OCI-LY7 (cell line): ENCODE results near the gene AP1G2. TPM values are rescaled to one million over a fixed set of nuclear protein-coding genes. Genes with fewer than 3 reads are reported as not detected.

Source experiments
- BruUV-seq: library from RNA; stranded (reverse); fragments of 400-500 nt; replicated peaks from 2 replicates; lab custom pipeline; 2021; lab: Mats Ljungman, UMichigan
- CTCF ChIA-PET: fragments of 300-600 bp; sonication (Branson Sonifier 250); formaldehyde crosslinking; loops from one replicate; lab custom pipeline; 2022; ENCODE audit warnings: antibody characterized with exemption; ENCODE audit not compliant: unreplicated experiment; lab: Charles Lee
- POLR2A ChIA-PET: fragments of 300-600 bp; sonication (Branson Sonifier 250); formaldehyde crosslinking; loops from one replicate; lab custom pipeline; 2022; ENCODE audit warnings: antibody characterized with exemption; lab: Charles Lee
- DNase-seq: peaks from one replicate; pipeline ENCODE4 v3.0.0-alpha.2; 2015; ENCODE audit warnings: low spot score
- H2AFZ ChIP-seq: fragments of 200-600 bp; sonication (generic), shearing (Covaris generic); 2 replicates; pipeline ENCODE4 v1.6.1; 2014; ENCODE audit warnings: mild to moderate bottlenecking, antibody characterized with exemption, low read length, moderate library complexity
- H3K27ac ChIP-seq: fragments of 200-600 bp; sonication (generic); 2 replicates; pipeline ENCODE4 v1.5.1; 2014; ENCODE audit warnings: mixed run types, low read depth, mild to moderate bottlenecking, moderate library complexity, low read length, inconsistent platforms; ENCODE audit not compliant: poor library complexity, severe bottlenecking
- H3K36me3 ChIP-seq: fragments of 200-600 bp; sonication (generic); 2 replicates; pipeline ENCODE4 v1.6.1; 2014; ENCODE audit warnings: mild to moderate bottlenecking, antibody characterized with exemption, low read length, moderate library complexity, mixed read lengths; ENCODE audit not compliant: insufficient read depth
- H3K4me1 ChIP-seq: fragments of 200-600 bp; sonication (generic); 2 replicates; pipeline ENCODE4 v1.5.1; 2014; ENCODE audit warnings: mild to moderate bottlenecking, low read length; ENCODE audit not compliant: insufficient read depth, poor library complexity, severe bottlenecking
- H3K4me2 ChIP-seq: fragments of 200-600 bp; sonication (generic); 2 replicates; pipeline ENCODE4 v1.6.1; 2014; ENCODE audit warnings: mild to moderate bottlenecking, low read length
- H3K4me3 ChIP-seq: fragments of 200-600 bp; sonication (generic); 2 replicates; pipeline ENCODE4 v1.5.1; 2014; ENCODE audit warnings: mild to moderate bottlenecking, low read depth, low read length; ENCODE audit not compliant: poor library complexity, severe bottlenecking
- H3K79me2 ChIP-seq: fragments of 200-600 bp; sonication (generic); 2 replicates; pipeline ENCODE4 v1.6.1; 2016; ENCODE audit warnings: low read depth, mild to moderate bottlenecking, low read length, moderate library complexity, mixed read lengths; ENCODE audit not compliant: insufficient read depth
- H3K9me2 ChIP-seq: fragments of 200-600 bp; sonication (generic); 2 replicates; pipeline ENCODE4 v1.6.1; 2016; ENCODE audit warnings: mild to moderate bottlenecking, low read length, mixed read lengths; ENCODE audit not compliant: insufficient read depth
- H3K9me3 ChIP-seq: fragments of 200-600 bp; sonication (generic); 2 replicates; pipeline ENCODE4 v1.6.1; 2014; ENCODE audit warnings: mild to moderate bottlenecking, mixed run types, low read length, mixed read lengths
- H4K20me1 ChIP-seq: fragments of 200-600 bp; sonication (generic); 2 replicates; pipeline ENCODE4 v1.6.1; 2014; ENCODE audit warnings: mild to moderate bottlenecking, antibody characterized with exemption, low read length, moderate library complexity, mixed read lengths; ENCODE audit not compliant: insufficient read depth
- EZH2phosphoT487 ChIP-seq: fragments of 200-600 bp; sonication (generic); IDR thresholded peaks from 2 replicates; pipeline ENCODE4 v1.6.1; 2018; ENCODE audit warnings: low read depth, borderline replicate concordance, mild to moderate bottlenecking, mixed run types, antibody characterized with exemption, low read length, moderate library complexity, mixed read lengths
- intact Hi-C: fragments of 100-400 bp; cut with micrococcal nuclease; formaldehyde crosslinking; loops from one replicate; pipeline ENCODE4 v1.10.0; 2022; ENCODE audit not compliant: unreplicated experiment
- total RNA-seq, 2 experiments: library from RNA; depleted of rRNA in 1 of 2; stranded (reverse); fragments of >200 nt in 1 of 2; shearing (Covaris generic) in 1 of 2; gene quantifications; 2 replicates each; pipeline ENCODE4 v1.2.3, GENCODE V29; 2014 to 2022
- TF ChIP-seq, protein P1 (sequence below): fragments of 200-600 bp; sonication (generic); conservative IDR thresholded peaks from 2 replicates; pipeline ENCODE4 v1.5.1; 2014; ENCODE audit warnings: mild to moderate bottlenecking, antibody characterized with exemption, low read length, moderate library complexity, mixed read lengths

The AP1G2 gene
- total RNA-seq, 2 experiments from 2014 or later = 129 to 209 TPM

DNA sequence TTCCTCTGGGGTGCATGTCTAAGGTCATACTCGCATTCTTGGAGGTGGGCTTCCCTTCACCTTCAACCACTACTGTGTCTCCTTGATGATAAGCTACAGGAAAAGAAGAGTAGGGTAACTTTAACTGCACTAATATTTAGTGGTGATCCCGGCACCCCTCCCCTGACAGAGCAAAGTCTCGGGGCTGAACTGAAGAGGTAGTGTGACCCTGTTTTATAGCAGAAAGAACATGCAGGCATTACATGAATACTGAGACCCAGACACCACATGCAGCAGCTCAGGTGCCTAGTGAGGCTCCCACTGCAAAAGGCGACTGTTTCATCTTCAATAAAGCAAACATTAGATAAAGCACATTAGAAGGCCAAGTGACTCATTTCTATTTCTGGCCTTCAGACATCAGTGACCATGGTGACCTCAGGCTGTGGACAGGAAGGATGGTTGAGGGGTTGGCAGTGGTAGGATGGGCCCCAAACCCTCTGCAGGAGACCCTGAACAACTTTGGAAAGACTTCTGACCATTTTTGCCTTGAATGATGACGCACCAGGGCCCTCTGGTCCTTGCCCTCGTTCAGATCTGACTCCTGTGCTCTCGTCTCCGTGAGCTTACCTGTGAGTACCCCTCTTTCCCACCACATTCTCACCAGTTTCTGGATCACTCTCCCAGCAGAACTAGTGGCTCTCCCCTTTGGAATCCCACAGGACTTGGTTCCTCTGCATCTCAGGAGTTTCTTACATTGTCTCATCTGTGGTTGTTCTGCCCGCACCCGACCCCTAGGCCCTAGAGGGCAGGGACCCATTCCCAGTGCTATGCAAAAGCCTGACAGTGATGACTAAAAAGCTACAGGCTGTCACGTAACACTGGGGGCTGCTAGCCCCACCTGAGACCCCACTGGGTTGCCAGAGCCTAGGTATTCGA is 34.8 kb upstream of the AP1G2 start:
- intact Hi-C loops = no loop called here
- no peaks in the 10 kb centered on the region for H3K79me2 ChIP-seq
- no peaks in the 10 kb centered on the region for H3K4me1 ChIP-seq
- H3K9me3 ChIP-seq = no peaks in the 10 kb centered on the region
- no peaks in the 10 kb centered on the region for H3K9me2 ChIP-seq
- H3K4me2 ChIP-seq = no peak overlapping the region
- H3K36me3 ChIP-seq = no peaks in the 10 kb centered on the region
- ChIA-PET CTCF (interaction anchor here (0.6 kb wide), 1 partner anchor 182 kb away, joined by 3 read pairs; no protein-coding TSS in a partner anchor), POLR2A (no interaction called here)
- H4K20me1 ChIP-seq = no peaks in the 10 kb centered on the region
- TF ChIP-seq, protein P1, sequence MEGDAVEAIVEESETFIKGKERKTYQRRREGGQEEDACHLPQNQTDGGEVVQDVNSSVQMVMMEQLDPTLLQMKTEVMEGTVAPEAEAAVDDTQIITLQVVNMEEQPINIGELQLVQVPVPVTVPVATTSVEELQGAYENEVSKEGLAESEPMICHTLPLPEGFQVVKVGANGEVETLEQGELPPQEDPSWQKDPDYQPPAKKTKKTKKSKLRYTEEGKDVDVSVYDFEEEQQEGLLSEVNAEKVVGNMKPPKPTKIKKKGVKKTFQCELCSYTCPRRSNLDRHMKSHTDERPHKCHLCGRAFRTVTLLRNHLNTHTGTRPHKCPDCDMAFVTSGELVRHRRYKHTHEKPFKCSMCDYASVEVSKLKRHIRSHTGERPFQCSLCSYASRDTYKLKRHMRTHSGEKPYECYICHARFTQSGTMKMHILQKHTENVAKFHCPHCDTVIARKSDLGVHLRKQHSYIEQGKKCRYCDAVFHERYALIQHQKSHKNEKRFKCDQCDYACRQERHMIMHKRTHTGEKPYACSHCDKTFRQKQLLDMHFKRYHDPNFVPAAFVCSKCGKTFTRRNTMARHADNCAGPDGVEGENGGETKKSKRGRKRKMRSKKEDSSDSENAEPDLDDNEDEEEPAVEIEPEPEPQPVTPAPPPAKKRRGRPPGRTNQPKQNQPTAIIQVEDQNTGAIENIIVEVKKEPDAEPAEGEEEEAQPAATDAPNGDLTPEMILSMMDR = no peak
- TF ChIP-seq EZH2phosphoT487 = no peak
- DNase-seq = no peak
- BruUV-seq = no TSS peak
- H3K27ac ChIP-seq = no peak overlapping the region
- H2AFZ ChIP-seq = no peak overlapping the region
- H3K4me3 ChIP-seq = no peak overlapping the region

DNA sequence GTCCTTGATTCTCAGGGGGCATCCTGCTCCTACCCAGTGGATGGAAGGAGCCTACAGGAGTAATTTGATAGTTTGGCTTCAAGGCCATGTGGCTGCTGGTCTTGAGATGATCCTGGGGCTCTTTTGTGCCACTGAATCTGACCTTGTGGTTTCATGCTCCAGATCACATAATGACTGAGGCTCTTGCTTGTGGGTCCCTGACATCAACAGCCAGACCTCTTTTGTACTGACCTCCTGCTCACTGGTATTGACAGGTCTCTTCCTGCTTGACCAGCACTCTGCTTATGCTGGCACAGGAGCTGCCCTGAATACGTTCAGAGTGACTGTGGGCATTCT is 34.2 kb upstream of the AP1G2 start:
- H3K9me2 ChIP-seq = no peaks in the 10 kb centered on the region
- no peak overlapping the region for H3K4me2 ChIP-seq
- TF ChIP-seq, protein P1 = no peak
- no peak for TF ChIP-seq EZH2phosphoT487
- H3K4me1 ChIP-seq = no peaks in the 10 kb centered on the region
- no peaks in the 10 kb centered on the region for H4K20me1 ChIP-seq
- no peaks in the 10 kb centered on the region for H3K36me3 ChIP-seq
- DNase-seq = no peak
- no peak overlapping the region for H3K27ac ChIP-seq
- no TSS peak for BruUV-seq
- H3K9me3 ChIP-seq = no peaks in the 10 kb centered on the region
- no peak overlapping the region for H2AFZ ChIP-seq
- POLR2A ChIA-PET = no interaction called here
- no peak overlapping the region for H3K4me3 ChIP-seq
- intact Hi-C loops = no loop called here
- H3K79me2 ChIP-seq = no peaks in the 10 kb centered on the region
- CTCF ChIA-PET = interaction anchor here (0.6 kb wide), 1 partner anchor 181 kb away, joined by 3 read pairs; no protein-coding TSS in a partner anchor

GRCh38 chr14:23601424-23601823 is 33.8 kb upstream of the AP1G2 start:
- no peak for TF ChIP-seq EZH2phosphoT487
- TF ChIP-seq, protein P1 = no peak
- intact Hi-C loops = no loop called here
- ChIA-PET POLR2A (no interaction called here), CTCF (no interaction called here)
- H3K36me3 ChIP-seq = no peaks in the 10 kb centered on the region
- no peaks in the 10 kb centered on the region for H3K9me3 ChIP-seq
- H3K79me2 ChIP-seq = no peaks in the 10 kb centered on the region
- no peaks in the 10 kb centered on the region for H4K20me1 ChIP-seq
- H2AFZ ChIP-seq = no peak overlapping the region
- no peak for DNase-seq
- no peaks in the 10 kb centered on the region for H3K9me2 ChIP-seq
- no peak overlapping the region for H3K27ac ChIP-seq
- H3K4me1 ChIP-seq = no peaks in the 10 kb centered on the region
- H3K4me2 ChIP-seq = no peak overlapping the region
- no peak overlapping the region for H3K4me3 ChIP-seq
- no TSS peak for BruUV-seq
